Smooth muscle cell of trachea (primary cell): Measurements from ENCODE around the gene C1QTNF12. TPM values are rescaled to one million over a fixed set of nuclear protein-coding genes. Genes with fewer than 3 reads are reported as not detected.

Experiments used
- total RNA-seq: library from RNA; depleted of rRNA; stranded (reverse); fragments of >200 nt; gene quantifications from 2 replicates; pipeline ENCODE4 v1.2.1, GENCODE V29; 2014

C1QTNF12 gene, protein sequence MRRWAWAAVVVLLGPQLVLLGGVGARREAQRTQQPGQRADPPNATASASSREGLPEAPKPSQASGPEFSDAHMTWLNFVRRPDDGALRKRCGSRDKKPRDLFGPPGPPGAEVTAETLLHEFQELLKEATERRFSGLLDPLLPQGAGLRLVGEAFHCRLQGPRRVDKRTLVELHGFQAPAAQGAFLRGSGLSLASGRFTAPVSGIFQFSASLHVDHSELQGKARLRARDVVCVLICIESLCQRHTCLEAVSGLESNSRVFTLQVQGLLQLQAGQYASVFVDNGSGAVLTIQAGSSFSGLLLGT
- 2.5 and 5.1 TPM in 2 replicates for total RNA-seq

DNA sequence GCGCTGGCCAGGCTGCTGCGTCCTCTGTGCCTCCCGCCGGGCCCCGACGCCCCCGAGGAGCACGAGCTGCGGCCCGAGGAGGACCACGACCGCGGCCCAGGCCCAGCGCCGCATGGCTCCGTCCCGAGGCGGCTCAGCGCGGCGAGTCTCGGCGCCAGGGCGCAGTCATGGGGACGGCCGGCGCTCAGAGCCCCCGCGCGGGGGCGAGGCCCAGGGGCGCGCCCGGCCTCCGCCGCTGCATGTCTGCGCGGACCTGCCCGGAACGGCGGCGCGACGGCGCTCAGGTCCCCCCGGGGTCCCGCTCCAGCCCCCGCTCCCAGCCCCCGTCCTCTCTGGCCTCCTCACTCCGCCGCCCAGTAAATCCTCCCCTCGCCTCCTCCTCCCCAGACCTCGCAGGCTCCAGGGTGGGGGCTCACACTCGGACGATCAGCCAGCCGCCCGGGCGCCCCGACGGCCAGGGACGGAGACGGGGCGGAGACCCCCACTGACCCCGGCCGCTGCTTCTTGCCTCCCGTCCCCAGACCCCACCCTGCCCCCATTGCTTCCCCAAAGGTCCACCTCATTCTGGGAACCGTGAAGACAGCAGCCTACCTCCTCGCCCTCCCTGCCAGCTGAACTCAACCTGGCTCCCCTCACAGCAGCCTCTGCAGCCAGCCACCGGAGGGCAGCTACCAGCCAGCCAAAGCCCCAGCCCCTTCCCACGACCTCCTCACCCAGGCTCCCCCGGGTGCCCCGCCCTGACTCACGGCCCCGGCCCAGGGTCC, at the start of gene C1QTNF12:
Gene C1QTNF12 (minus strand): TSS at position 146 of the 764 bp plus-strand sequence. CDS start 32 bp downstream, at position 114.

DNA sequence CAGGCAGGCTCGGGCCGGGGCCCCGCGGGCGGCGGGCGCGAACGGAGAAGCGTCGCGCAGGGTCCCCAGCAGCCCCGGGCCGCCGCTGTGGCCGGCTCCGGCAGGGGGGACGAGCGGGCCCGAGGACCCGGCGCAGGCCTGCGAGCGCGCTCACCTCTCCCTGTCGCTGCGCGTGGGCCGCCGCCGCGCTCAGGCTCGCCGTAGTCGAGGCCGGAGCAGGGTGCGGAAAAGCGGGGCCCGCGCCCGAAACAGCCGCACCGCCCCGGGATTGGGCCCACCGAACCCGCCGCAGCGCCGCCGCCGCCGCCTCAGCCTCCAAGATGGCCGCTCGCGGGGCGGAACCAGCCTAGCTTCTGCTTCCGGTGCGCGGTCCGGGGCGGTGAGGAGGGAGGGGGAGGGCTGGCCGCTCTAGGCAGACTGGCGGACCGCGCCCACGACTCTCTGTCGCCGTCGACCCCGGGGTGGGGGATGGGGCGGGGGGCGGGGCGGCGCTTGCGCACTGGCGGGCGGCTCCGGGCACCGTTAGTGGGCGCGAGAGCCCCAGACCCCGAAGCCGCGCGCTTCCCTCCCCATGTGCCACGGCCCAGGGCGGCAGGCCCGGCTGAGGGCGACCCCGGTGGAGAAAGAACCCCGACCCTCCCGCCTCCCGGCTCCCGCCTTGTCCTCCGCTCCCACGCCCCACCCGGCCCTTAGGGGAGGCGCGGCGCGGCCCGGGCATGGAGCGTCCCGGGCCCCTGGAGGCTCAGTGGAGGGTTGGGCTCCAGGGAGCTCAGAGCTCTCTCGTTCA, 27.2 kb upstream of the C1QTNF12 start, which contains the start of gene UBE2J2:
Gene UBE2J2 (minus strand): TSS at position 343 of the 787 bp plus-strand sequence. CDS start 5,862 bp downstream, outside the sequence.

DNA sequence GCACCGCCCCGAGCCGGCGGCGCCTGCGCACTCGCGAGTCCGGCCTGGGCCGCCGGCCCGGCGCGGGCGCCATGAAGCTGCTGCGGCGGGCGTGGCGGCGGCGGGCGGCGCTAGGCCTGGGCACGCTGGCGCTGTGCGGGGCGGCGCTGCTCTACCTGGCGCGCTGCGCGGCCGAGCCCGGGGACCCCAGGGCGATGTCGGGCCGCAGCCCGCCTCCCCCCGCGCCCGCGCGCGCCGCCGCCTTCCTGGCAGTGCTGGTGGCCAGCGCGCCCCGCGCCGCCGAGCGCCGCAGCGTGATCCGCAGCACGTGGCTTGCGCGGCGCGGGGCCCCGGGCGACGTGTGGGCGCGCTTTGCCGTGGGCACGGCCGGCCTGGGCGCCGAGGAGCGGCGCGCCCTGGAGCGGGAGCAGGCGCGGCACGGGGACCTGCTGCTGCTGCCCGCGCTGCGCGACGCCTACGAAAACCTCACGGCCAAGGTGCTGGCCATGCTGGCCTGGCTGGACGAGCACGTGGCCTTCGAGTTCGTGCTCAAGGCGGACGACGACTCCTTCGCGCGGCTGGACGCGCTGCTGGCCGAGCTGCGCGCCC, 14.2 kb downstream of the C1QTNF12 start, which contains the start of gene B3GALT6:
Gene B3GALT6 (plus strand): TSS at position 30 of the 588 bp plus-strand sequence. CDS start 42 bp downstream, at position 72.

DNA sequence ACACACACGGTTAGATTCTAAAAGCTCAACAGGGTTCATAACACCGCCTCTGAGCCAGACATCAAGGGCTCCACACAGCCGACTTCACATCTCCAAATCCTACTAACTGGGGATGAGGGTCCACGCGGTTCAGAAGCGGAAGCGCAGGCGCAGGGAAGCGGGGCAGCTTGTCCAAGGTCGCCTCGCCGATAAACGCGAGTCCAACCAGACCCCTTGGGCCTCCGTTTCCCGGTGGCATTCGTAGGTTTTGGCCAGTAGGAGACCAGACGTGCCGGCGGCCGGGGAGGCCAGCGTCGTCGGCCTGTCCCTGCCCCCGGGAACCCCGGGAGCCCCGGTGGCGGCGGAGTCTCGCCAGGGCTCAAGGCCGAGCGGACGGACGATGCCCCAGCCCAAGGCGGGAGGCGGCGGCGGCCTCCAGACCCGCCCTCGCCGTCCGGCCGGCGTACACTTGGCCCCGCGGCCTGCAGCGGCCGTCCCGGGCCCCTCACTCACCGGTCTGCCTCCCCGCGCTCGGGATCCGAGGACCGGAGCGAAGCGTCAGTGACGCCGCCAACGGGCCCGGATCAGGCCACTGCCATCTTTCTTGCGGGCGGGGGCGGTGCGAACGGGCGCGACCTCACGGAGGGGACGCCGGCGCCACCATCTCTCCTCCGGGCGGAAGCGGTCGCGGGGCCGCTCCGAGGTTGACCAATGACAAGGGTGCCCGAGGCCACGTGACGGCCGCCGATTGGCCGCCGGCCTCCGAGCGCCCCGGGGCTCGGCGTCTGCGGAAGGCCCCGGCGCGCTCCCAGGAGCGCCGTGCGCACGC, 14.9 kb downstream of the C1QTNF12 start, which contains the start of gene SDF4:
Gene SDF4 (minus strand): TSS at position 602 of the 808 bp plus-strand sequence. CDS start 3,229 bp downstream, outside the sequence.

DNA sequence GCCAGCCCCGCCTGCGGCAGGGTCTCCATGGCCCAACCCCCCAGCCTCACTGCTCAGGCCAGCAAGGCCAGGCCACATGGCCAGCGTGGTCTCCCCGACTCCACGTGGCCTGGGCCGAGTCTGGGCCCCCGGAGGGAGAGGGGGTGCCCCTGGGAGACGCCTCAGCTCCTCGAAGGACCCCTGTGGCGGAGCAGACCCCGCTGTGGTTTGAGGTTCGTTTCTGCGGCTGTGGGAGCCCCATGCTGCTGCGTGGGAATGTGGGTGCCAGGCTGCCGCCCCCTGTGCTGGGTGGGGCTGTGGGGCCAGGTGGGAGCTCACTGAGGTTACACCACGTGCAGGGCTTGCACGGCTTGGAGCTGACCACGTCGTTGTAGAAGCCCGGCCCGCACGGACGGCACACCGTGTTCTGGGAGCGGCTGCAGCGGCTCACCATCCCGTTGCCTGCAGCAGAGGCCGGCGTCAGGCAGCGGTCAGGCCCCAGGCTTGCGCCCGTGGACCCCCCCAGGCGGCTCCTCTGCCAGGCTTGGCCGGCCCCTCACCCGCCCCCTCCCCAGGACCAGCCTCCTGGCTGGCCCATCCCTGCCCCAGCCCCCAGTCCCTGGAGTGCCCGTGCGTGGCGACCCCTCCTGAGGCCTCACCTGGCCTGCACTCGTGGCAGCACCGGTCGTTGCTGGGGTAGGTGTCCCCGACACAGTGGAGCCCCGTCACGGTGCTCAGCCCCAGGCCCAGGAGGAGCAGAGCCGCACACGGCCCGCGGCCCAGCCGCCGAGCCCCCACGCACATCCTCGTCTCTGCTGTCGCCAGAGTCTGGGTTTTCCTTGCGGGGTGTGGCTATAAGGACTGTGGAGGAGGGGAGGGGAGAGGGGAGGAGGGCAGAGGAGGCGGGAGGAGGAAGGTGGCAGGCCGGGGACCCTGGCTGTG, 32.9 kb downstream of the C1QTNF12 start, which contains the start of gene TNFRSF4:
Gene TNFRSF4 (minus strand): TSS at position 809 of the 921 bp plus-strand sequence. CDS start 26 bp downstream, at position 783.

DNA sequence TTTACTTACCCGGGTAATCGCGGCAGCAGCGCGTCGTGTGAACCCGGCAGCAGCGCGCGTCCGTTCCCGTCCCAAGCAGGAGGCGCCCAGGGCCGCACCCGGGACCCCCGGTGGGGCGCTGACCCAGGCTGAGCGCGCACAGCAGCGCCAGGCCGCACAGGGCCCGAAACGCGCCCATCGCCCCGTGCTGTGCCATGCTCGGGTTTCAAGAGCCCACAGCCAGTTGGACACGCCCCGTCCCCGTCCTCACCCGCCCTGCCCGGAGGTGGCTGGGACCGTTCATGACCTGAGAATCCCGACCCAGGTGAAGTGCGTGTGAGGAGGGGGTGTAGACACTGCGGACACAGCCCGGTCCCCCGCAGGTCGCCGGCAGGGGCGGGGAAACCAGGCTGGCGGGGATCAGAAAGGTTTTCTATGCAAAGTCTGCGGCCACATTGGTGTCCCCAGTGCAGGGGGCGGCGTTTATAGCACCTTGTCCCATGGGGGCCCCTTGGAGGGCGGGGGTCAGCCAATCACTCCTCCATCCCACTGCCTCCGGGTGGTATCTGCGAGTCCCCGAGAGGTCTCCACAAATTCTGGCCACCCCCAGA, 40.1 kb downstream of the C1QTNF12 start, which contains the start of gene TNFRSF18:
Gene TNFRSF18 (minus strand): TSS at position 217 of the 590 bp plus-strand sequence. CDS start 21 bp downstream, at position 196.

Other genes with a start within 250 kb of the C1QTNF12 start
- 0.15 and 4.3 TPM in 2 replicates for gene HES4, start 246.6 kb downstream of the C1QTNF12 start, total RNA-seq
- 61.4 and 78.4 TPM in 2 replicates for gene ISG15, start 233.2 kb downstream of the C1QTNF12 start, total RNA-seq
- gene AGRN, start 226.6 kb downstream of the C1QTNF12 start, total RNA-seq: 36.4 and 97.3 TPM in 2 replicates
- 0.15 TPM in 1 of 2 replicates, not detected in the other for gene RNF223, start 172.4 kb downstream of the C1QTNF12 start, total RNA-seq
- gene C1orf159, start 130.6 kb downstream of the C1QTNF12 start, total RNA-seq: 5.0 and 5.4 TPM in 2 replicates
- gene TTLL10, start 72.8 kb downstream of the C1QTNF12 start, total RNA-seq: not detected in 2 replicates
- 0.33 and 0.44 TPM in 2 replicates for gene TNFRSF18, start 40.1 kb downstream of the C1QTNF12 start, total RNA-seq
- gene TNFRSF4, start 32.6 kb downstream of the C1QTNF12 start, total RNA-seq: under 0.01 and 0.17 TPM in 2 replicates
- 137 and 202 TPM in 2 replicates for gene SDF4, start 14.7 kb downstream of the C1QTNF12 start, total RNA-seq
- 25.5 and 38.4 TPM in 2 replicates for gene B3GALT6, start 14.5 kb downstream of the C1QTNF12 start, total RNA-seq
- 48.3 and 110 TPM in 2 replicates for gene UBE2J2, start 27.1 kb upstream of the C1QTNF12 start, total RNA-seq
- 2.5 and 4.3 TPM in 2 replicates for gene SCNN1D, start 33.7 kb upstream of the C1QTNF12 start, total RNA-seq
- gene ACAP3, start 61.2 kb upstream of the C1QTNF12 start, total RNA-seq: 74.6 and 80.6 TPM in 2 replicates
- gene PUSL1, start 61.9 kb upstream of the C1QTNF12 start, total RNA-seq: 18.2 and 30.3 TPM in 2 replicates
- gene INTS11, start 77.9 kb upstream of the C1QTNF12 start, total RNA-seq: 62.8 and 67.6 TPM in 2 replicates
- 8.9 and 22.3 TPM in 2 replicates for gene CPTP, start 78.1 kb upstream of the C1QTNF12 start, total RNA-seq
- gene TAS1R3, start 84.6 kb upstream of the C1QTNF12 start, total RNA-seq: 0.15 and 0.50 TPM in 2 replicates
- gene DVL1, start 102.7 kb upstream of the C1QTNF12 start, total RNA-seq: 81.9 and 138 TPM in 2 replicates
- 534 and 638 TPM in 2 replicates for gene MXRA8, start 111.8 kb upstream of the C1QTNF12 start, total RNA-seq
- 109 and 137 TPM in 2 replicates for gene AURKAIP1, start 128.5 kb upstream of the C1QTNF12 start, total RNA-seq
- 140 and 163 TPM in 2 replicates for gene CCNL2, start 152.6 kb upstream of the C1QTNF12 start, total RNA-seq
- 63.5 and 109 TPM in 2 replicates for gene MRPL20, start 160.6 kb upstream of the C1QTNF12 start, total RNA-seq
- 2.8 and 4.2 TPM in 2 replicates for gene ANKRD65, start 174.6 kb upstream of the C1QTNF12 start, total RNA-seq
- gene VWA1, start 189.0 kb upstream of the C1QTNF12 start, total RNA-seq: 5.2 and 9.6 TPM in 2 replicates
- under 0.01 TPM in 1 of 2 replicates, not detected in the other for gene ATAD3C, start 203.0 kb upstream of the C1QTNF12 start, total RNA-seq
- gene ATAD3B, start 225.0 kb upstream of the C1QTNF12 start, total RNA-seq: 15.0 and 15.1 TPM in 2 replicates